ENCODE measurements around the gene CYP4V2.
"Not testable (repeated sequence)": the region's sequence is repeated elsewhere in the genome, so short reads cannot be mapped to it uniquely, and the experiment has no call there.

Gene CYP4V2

DNA sequence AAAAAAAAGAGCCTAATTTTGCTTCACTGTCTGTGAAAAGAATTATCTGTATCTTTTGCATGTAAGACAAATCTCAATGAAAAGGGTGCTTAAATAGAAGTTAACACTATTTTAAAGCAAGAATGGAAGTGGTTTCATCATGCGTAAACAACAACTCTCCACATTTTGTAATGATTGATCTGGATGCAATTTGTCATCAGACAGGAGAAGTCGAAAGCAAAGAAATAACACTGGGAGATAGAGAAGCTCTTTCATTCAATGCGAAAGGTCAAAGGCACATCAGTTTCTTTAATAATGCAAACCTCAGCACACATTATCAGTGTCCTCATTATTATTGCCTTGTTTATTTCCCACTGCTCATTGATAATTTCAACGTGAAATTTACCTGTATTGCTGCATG is 44.8 kb downstream of the CYP4V2 start:
- DNase-seq: no peak

DNA sequence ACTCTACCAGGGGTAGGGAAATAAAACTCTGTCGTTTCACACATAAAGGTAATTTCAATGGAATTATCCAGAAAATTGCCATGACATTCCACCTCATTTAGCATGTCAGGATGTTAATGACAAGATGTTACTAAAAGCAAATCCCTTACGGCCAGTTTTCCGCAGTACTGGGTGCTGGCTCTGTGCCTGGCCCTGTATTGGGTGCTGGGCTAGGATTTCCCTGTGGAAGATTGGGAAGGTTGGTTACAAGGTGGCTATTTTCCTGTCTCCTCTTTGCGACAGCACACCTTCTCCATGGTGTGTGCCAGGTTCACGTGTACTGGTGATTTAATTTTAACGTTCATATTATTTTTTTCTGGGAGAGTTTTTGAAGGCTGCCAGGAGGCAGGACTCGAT is 49.1 kb downstream of the CYP4V2 start:
- DNase-seq: no peak

- no peak for DNase-seq
These were observed 49.6 kb downstream of the CYP4V2 start for GRCh38 chr4:186240848-186241491.

GRCh38 chr4:186241616-186242015 is 50.2 kb downstream of the CYP4V2 start:
- DNase-seq: no peak

GRCh38 chr4:186242031-186242430 is 50.7 kb downstream of the CYP4V2 start:
- DNase-seq: not testable (repeated sequence)

DNA sequence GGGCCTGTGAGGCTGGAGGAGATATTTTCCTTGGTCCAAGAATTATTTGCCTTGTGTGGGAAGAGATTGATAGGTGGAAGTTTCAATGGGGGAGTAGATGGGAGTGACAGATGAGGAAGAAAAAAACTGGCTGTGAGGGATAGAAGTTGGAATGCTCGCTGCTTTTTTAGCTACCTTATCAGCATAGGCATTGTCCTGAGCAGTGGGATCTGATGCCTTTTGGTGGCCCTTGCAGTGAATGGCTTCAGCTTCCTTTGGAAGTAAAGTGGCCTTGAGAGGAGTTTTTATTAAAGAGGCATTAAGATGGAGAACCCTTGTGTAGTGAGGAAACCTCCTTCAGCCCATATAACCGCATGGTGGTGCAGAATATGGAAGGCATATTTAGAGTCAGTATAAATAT is 52.0 kb downstream of the CYP4V2 start:
- DNase-seq: no peak

- no peak for DNase-seq
These were observed 53.5 kb downstream of the CYP4V2 start for GRCh38 chr4:186244835-186245234.

GRCh38 chr4:186247062-186247752 is 55.8 kb downstream of the CYP4V2 start:
- not testable (repeated sequence) for DNase-seq

- DNase-seq: no peak
These were observed 57.3 kb downstream of the CYP4V2 start for GRCh38 chr4:186248643-186249042.

GRCh38 chr4:186249785-186250754 is 58.7 kb downstream of the CYP4V2 start:
- DNase-seq: no peak

DNA sequence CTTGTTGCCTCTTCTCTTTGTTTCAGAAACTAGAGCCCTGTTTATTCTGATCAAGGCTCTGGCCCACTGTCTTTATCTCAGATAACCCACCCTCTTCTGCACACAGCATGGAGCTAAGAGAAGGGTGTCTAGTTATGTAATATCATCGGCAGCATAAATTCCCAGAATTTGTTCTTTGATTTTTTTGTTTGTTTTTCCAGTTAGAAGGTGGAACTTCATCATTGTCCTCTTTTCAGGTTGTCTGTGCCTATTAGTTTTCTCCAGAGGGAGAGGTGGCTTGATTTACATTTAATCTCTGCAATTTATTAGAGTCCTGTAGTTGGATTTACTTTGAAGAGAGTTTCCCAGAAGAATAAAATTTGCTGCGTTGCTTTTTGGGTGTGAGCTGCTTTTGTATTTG is 59.4 kb downstream of the CYP4V2 start:
- DNase-seq: no peak

GRCh38 chr4:186255122-186255521 is 63.8 kb downstream of the CYP4V2 start:
- no peak for DNase-seq

- DNase-seq: no peak
These were observed 66.9 kb downstream of the CYP4V2 start for GRCh38 chr4:186258216-186258811.

- DNase-seq: no peak
These were observed 68.7 kb downstream of the CYP4V2 start for GRCh38 chr4:186260117-186260503.

All from NCI-H1436 (cell line).